ENCODE measurements around the gene OPCML.

- no peak for TF ChIP-seq TAF1 (IDR thresholded peaks at IDR 0.05; ENCODE audit: low read depth)
- TF ChIP-seq CTCF (IDR thresholded peaks at IDR 0.05; ENCODE audit: poor library complexity, severe bottlenecking): no peak
- no peak for TF ChIP-seq EZH2 (IDR thresholded peaks at IDR 0.05; ENCODE audit: borderline replicate concordance, insufficient read depth, low read length, poor library complexity, severe bottlenecking)
- no peak for TF ChIP-seq EP300 (conservative IDR thresholded peaks at IDR 0.05; ENCODE audit: poor library complexity, severe bottlenecking)
These were observed 990.5 kb downstream of the OPCML start for GRCh38 chr11:132541794-132542193.
